ENCODE data around the gene EEFSEC. TPM values are rescaled to one million over a fixed set of nuclear protein-coding genes. Genes with fewer than 3 reads are reported as not detected.

EEFSEC gene, protein sequence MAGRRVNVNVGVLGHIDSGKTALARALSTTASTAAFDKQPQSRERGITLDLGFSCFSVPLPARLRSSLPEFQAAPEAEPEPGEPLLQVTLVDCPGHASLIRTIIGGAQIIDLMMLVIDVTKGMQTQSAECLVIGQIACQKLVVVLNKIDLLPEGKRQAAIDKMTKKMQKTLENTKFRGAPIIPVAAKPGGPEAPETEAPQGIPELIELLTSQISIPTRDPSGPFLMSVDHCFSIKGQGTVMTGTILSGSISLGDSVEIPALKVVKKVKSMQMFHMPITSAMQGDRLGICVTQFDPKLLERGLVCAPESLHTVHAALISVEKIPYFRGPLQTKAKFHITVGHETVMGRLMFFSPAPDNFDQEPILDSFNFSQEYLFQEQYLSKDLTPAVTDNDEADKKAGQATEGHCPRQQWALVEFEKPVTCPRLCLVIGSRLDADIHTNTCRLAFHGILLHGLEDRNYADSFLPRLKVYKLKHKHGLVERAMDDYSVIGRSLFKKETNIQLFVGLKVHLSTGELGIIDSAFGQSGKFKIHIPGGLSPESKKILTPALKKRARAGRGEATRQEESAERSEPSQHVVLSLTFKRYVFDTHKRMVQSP
- 10 to 100 TPM; 12.0 to 18.9 (median 16.1) TPM for polyA plus RNA-seq (ENCODE audit: insufficient read length in 10 of 10)
- long read RNA-seq, donor 1, transcript EEFSEC-201 (7 exons, 2,232 nt), result major isoform, 6 of 6 reads
- long read RNA-seq, donor 1, partial matches to known transcripts, result 0 of 6 reads
- long read RNA-seq, donor 1, other reads (novel, unspliced or antisense), result 0 of 6 reads
- long read RNA-seq, donor 2, partial matches to known transcripts, result 0 of 4 reads
- long read RNA-seq, donor 2, other reads (novel, unspliced or antisense), result 0 of 4 reads
- long read RNA-seq, donor 3, result 0 reads
- long read RNA-seq, donor 4, transcript EEFSEC-201 (7 exons, 2,232 nt), result major isoform, 7 of 7 reads
- long read RNA-seq, donor 4, partial matches to known transcripts, result 0 of 7 reads
- long read RNA-seq, donor 4, other reads (novel, unspliced or antisense), result 0 of 7 reads
- long read RNA-seq, donor 5, transcript EEFSEC-201 (7 exons, 2,232 nt), result major isoform, 5 of 5 reads
- long read RNA-seq, donor 5, partial matches to known transcripts, result 0 of 5 reads
- long read RNA-seq, donor 5, other reads (novel, unspliced or antisense), result 0 of 5 reads
- long read RNA-seq, donor 6, transcript EEFSEC-201 (7 exons, 2,232 nt), result major isoform, 5 of 5 reads
- long read RNA-seq, donor 6, partial matches to known transcripts, result 0 of 5 reads
- long read RNA-seq, donor 6, other reads (novel, unspliced or antisense), result 0 of 5 reads
- long read RNA-seq, donor 7, transcript EEFSEC-201 (7 exons, 2,232 nt), result major isoform, 5 of 5 reads
- long read RNA-seq, donor 7, partial matches to known transcripts, result 0 of 5 reads
- long read RNA-seq, donor 7, other reads (novel, unspliced or antisense), result 0 of 5 reads
- long read RNA-seq, donor 8, partial matches to known transcripts, result 0 of 4 reads
- long read RNA-seq, donor 8, other reads (novel, unspliced or antisense), result 0 of 4 reads
- long read RNA-seq, donor 9, result 0 reads

DNA sequence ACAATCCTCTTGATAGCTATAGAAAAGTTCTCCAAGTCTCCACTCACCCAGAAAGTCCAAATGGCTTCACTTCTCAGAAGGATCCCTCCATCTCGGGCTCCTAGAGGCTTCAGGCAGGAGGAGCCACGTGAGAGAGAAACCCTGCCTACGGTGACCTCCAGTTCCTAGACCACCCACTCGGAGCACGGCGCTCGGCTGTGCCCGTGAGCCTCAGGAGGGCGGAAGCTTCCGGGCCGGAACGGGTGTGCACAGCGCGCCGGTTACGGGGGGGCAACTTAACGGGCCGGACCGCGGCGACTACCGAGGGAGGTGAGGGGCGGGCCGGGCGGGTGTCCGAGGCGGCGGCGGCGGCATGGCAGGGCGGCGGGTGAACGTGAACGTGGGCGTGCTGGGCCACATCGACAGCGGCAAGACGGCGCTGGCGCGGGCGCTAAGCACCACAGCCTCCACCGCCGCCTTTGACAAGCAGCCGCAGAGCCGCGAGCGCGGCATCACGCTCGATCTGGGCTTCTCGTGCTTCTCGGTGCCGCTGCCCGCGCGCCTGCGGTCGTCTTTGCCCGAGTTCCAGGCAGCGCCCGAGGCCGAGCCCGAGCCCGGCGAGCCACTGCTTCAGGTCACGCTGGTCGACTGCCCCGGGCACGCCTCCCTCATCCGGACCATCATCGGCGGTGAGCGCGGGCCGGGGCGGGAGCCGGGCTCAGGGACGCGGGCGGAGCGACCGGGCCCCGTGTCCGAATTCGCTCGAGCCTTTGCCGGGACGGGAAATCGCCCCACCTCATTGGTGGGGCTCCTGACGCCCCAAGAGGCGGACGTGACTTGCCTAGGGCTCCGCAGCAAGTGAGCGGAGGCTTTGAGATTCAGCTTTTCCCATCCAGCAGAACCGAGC lies at the start of gene EEFSEC:
Gene EEFSEC (plus strand): TSS at position 326 of the 886 bp plus-strand sequence. CDS start 27 bp downstream, at position 353.
- peak; percentile 69 to 90 (median 80) for DNase-seq

DNA sequence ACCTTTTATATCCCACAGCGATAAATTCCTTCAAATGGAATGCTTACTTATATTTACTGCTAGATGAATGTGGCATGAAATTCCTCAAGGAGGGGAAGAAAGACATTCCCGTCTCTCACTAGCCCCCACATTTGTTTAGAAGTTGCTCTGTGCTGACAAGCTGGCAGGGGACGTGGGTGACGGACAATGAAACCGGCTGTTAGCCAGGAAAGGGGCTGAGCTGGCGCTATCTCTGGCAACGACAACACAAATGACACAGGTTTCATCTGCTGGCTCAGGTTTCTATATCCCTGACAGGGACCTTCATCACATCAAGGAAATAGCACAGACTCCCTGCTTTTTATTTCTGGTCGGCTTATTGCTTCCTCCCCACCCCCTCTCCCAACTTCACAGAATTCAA lies 45.4 kb upstream of the EEFSEC start:
- DNase-seq, result no peak

DNA sequence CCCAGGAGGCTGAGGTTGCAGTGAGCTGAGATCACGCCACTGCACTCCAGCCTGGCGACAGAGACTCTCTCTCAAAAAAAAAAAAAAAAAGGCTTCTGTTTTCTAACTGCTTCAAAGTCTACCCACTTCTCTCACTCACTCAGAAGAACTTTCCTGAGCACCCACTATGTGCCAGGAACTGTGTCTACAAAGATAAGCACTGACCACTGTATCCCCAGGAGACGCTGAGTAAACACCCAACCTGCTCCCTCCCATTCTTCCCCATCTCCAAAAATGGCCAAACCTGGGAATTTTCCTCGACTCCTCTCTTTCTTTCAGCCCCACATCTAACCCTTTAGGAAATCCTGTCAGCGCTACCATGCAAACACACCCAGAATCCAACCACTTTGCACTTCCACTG lies 42.1 kb upstream of the EEFSEC start:
- DNase-seq, result no peak

DNA sequence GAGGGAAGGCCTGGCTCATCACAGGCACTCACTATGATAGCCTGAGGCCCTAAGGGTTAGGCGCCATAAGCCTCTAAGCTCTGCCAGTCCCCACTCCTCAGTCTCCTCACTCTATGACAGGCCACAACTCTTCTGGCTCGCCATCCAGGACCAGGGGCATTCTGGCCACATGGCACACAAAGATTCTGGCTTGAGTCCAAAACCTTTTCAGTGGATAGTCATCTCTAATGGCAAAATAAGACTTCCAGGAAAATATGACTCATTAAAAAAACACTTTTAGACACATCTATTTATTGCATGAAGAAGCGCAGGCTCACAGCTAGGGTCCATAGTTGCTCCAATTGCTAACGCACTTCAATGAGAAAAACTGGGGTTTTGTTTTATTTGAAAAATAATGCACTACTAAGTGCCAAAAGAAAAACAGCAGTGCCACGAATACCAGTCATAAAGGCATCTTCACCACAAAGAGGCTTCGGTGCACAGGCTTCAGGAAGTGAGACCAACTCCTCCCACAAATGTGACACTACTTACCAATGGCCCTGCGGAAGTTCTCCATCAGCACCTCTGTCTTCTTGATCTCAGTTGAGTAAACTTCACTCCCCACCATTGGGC lies 40.8 kb upstream of the EEFSEC start:
- DNase-seq, result peak in 1 of 3 donors; percentile 57

DNA sequence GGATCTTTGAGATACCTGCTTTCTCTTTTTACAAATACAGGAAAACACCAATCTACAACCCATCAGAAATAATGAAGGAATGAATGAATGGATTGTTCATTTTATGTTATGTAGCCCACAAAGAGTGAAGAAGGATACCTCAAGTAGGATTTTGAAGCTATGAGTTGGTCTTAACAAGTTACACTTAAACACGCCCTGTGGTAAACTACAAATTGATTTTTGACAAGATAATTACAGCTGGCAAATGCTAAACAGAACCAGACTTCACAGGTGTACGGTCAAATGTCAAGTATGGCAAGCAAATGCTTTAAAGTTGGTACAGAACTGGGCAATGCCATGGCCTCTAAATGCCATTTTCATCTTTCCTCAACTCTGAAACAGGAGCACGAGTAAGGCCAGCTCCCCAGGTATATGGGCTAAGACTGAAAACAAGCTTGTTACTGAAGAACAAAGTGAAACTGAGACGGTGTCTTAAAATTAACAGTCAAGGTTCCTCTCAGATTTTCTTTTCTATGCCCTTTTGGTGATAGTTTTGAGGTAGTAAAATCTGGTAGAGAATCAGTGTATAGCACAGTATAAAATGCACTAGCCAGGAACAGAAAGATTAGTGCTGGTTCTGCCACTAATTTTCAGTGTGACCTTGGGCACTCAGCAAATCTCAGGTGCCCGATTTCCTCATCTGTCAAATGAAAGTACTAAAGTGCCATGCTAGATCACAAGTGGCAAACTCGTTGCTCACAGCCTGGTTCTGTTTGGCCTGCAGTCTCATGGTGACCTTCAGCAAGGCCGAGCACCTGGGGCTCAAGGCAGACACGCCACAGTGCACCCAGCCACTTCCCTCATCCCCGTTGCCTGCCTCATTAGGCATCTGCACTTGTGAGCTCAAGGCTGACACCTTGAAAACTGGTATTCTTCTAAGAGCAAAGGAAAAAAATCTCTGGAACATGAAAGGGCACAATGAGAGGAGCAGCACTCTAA lies 39.2 kb upstream of the EEFSEC start:
- DNase-seq, result no peak

DNA sequence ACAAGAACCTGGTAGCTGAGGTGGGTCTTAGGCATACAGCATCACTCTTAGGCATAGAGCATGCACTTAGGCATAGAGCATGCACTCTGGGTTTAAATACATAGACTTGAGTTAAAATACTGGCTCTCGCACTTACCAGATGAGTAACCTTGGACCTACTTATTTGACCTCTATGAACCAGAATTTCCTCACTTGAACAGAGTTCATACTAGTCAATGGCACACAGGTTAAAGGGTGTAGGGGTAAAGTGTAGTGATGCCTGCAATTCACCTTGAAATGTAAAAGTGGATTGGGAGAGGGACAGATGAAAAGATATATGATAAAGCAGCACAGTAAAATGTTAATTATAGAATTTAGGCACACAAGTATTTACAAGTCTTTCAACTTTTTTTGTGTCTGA lies 31.3 kb upstream of the EEFSEC start:
- no peak for DNase-seq

DNA sequence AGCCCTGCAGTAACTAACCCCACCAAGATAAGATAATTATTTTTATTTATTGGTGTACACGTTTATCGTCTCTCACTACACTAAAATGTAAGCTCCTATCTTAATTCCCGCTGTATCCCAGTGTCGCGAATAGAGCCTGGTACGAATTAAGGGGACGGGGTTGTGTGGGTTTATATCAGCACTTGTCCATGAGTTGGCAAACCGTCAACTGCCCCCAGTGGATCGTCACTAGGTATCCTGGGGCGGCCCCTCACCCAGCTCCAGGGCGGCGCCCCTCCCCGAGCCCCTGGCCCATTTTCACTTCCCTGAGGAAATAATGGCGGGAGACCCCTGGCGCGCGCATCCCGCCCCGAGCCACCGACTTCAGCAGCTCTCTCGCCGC lies 30.1 kb upstream of the EEFSEC start:
- no peak for DNase-seq

DNA sequence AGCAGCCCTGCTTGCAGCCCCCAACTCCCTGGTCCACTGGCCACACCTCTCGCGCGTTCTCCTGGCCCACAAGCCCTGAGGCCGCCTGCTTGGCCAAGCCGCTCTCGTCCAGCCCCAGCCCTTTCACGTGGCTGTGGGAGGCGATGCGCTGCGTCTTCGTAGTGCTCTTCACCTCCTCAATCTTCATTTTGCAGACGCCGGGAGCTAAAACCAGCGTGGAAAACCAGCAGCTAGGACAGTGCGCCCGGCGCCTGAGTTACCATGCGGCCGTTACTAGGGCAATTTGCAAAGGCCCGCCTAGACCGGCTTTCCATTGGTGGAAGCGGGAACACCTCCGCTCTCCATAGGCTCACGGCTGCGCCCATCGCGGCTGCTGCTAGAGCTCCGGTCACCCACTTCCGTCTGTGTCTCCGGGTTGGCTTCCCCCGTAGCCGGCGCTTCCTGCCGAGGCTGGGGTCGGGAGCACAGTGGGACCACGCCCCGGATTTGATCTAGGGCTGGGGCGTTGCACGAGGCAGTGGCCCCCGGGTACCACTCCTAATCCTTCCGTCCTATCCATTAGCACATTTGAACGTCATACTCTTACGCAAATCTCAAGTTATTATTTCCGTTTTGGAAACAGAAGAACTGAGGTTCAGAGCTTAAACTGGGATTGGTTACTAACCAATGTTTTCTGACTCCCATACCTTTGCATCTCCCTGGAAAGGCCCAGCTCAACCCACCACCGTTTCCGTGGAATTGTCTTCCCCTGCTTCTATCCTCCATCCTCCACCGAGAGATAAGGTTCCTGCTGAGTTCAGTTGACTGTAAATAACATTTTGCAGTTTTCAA lies 29.5 kb upstream of the EEFSEC start, which contains the start of gene RUVBL1:
Gene RUVBL1 (minus strand): TSS at position 275 of the 831 bp plus-strand sequence. CDS start 88 bp downstream, at position 187.
- DNase-seq, result peak; percentile 97 to 99 (median 97)

DNA sequence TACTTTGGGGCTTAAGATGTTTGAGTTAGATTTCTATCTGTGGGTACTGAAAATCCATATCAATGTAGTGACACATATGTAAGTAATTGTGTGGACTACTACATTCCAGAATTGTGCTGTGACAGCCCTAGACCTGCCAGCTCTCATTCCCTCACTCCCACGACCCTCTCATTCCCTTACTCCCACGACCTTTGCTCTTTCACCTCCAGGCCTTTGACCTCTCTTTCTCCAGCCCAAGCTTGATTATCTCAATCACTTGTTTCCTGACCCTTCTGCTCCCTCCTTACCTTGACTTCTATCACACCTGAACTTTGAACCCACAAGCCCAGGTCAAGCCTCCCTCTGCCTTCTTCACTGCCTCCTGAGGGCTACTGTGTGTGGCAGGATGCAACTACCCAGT lies 26.0 kb upstream of the EEFSEC start:
- no peak for DNase-seq

DNA sequence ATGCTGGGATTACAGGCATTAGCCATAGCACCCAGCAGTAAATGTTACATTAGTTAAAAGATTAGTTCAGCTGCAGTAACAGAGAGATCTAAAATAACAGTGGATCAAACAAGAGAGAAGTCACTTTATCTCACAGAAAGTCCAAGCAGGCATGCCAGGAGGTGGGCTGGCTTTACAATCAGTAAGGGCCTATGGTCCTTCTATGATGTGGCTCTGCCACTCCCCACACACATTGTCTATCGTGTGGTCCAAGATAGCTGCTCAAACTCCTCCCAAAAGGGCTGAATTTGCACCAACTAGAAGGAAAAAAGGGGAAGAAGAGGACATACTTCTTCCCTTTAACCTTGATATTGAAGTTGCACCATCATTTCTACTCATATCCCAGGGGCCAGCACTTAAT lies 25.0 kb upstream of the EEFSEC start:
- no peak for DNase-seq

DNA sequence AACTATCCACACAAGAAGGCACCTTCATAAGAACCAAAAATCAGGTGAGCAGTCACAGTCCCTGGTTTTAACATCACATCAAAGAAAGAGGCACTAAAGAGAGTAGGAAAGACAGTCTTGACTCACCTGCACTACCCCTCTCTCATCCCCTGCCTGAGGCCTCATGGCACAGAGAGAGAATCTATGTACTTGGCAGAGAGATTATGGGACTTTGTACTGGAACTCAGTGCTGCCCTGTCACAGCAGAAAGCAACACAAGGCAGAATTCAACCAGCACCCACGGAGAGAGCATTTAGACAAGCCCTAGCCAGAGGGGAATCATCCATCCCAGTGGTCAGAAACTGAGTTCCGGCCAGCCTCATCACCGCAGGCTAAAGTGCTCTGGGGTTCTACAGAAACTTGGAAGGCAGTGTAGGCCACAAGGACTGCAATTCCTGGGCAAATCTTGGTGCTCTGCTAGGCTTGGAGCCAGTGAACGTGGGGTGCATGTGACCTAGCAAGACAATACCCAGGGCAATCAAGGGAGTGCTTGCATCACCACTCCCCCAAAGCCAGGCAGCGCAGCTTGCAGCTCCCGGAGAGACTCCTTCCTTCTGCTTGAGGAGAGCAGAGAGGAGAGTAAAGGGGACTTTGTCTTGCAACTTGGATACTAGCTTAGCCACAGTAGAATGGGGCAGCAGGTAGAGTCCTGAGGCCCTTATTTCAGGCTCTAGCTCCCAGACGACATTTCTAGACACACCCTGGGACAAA lies 21.2 kb upstream of the EEFSEC start:
- DNase-seq, result no peak

DNA sequence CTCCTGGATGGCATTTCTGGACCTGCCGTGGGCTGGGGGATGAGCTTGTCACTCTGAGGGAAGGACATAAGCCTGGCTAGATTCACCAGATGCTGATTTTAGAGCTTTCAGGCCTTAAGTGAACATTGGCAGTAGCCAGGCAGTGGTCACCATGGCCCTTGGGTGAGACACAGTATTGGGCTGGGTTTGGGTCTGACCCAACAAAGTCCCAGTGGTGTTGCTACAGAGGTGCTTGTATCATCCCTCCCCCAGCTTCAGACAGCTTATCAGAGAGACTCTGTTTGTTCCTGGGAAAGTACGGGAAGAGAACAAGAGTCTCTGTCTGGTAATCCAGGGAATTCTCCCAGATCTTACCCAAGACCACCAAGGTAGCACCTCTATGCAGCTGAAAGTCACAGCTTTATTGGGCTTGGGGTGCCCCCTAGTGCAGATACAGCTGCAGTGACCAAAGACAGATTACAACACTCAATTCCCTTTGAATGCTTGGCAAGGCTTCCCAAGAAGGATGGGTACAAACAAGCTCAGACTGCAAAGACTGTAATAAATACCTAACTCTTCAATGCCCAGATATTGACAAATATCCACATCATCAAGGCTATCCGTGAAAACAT lies 19.9 kb upstream of the EEFSEC start:
- DNase-seq, result no peak

DNA sequence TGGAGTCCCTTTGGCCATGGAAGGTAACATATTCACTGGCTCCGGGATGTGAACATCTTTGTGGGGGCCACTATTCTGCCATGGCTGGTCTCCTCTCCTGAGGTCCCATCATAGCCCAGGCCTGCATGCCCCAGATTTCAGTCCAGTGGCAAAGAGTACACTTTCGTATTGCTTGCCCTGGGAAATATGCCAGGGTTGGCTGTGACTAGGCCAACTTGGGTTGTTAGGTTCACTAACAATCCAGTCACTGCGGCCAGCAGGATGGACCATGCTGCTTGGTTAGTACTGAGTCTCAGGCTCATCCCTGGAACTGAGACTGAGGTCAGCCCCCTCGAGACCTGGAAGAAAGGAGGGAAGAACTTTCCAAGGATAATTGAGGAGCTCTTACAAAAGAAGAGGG lies 9.8 kb upstream of the EEFSEC start:
- DNase-seq, result no peak

DNA sequence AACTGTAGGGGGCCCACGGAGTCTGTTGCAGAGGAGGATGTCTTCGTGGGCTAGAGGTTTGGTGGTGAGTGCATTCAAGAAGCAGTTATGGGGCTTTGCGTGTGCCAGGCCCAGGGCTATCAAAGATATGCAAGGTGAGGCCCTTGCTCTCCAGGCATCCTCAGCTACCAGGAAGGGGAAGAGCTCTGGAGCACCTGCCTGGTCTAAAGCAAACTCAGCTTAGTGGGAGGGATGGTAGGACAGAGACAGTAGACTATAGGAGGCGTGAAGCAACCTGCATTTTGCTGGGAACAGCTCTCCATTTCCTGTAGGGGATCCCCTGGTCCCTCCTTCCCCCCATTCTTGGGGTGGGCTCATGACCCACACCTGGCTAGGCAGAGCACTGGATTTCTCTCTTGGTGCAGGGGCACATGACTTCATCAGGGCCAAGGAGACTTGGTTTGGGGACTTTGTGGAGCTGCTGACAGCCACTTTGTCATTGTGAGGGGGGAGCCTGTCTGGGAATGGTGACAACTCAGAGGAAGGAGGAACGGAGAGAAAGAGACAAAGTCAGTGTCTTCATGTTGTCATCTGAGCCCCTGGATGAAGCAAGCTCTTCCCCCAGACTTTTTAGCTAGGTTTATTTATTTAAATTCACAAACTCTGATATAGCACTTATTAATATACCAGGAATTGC lies 8.6 kb upstream of the EEFSEC start:
- DNase-seq, result no peak

DNA sequence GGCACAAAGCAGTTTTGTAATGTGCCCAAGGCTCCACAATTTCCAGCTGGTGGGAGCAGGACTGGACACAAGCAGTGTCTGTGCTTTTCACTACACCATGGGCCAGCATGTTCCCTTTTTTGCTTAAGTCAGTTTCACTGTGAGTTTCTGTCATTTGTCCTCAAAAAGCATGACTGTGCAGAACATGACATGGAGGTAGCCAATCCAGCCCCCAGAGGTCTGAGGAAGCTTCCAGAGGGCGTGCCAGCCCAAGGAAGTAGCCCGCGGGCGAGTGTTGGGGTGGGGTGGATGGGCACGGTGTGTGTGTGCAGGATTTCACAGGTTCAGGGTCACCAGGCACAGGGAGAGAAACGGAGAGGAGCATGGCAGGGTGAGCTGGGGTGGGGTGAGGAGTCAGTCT lies 8.0 kb upstream of the EEFSEC start:
- peak in 1 of 3 donors; percentile 37 for DNase-seq

DNA sequence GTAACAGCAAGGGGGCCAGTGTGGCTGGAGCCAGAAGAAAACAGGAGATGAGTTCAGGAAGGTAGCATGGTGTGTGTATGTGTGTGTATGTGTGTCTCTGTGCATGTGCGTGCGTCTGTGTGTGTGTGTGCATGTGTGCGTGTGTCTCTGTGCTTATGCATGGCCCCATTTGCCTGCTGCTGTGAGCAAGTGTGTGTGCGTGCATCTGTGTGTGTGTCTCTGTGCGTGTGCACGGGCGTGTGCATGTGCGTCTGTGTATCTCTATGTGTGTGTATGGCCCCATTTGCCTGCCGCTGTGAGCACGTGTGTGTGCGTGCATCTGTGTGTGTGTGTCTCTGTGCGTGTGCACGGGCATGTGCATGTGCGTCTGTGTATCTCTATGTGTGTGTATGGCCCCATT lies 7.1 kb upstream of the EEFSEC start:
- no peak for DNase-seq
